Superior temporal gyrus (tissue), 1 donor: ENCODE measurements around the gene ENGASE.
"Not testable (repeated sequence)": the region's sequence is repeated elsewhere in the genome, so short reads cannot be mapped to it uniquely, and the experiment has no call there.

ENCODE experiments used
- DNase-seq: peaks from one replicate; pipeline ENCODE4 v3.0.0-alpha.2; 2016; ENCODE audit errors: extremely low spot score

ENGASE gene, protein sequence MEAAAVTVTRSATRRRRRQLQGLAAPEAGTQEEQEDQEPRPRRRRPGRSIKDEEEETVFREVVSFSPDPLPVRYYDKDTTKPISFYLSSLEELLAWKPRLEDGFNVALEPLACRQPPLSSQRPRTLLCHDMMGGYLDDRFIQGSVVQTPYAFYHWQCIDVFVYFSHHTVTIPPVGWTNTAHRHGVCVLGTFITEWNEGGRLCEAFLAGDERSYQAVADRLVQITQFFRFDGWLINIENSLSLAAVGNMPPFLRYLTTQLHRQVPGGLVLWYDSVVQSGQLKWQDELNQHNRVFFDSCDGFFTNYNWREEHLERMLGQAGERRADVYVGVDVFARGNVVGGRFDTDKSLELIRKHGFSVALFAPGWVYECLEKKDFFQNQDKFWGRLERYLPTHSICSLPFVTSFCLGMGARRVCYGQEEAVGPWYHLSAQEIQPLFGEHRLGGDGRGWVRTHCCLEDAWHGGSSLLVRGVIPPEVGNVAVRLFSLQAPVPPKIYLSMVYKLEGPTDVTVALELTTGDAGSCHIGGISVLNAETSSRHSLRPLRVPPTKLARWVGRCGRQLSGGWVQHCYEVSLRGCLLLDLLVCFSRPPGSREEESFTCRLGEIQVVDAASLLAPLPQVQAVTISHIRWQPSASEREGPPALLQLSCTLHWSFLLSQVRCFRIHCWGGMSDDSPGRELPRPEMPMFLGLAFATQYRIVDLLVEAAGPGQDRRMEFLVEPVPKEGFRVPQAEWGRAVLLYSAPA

DNA sequence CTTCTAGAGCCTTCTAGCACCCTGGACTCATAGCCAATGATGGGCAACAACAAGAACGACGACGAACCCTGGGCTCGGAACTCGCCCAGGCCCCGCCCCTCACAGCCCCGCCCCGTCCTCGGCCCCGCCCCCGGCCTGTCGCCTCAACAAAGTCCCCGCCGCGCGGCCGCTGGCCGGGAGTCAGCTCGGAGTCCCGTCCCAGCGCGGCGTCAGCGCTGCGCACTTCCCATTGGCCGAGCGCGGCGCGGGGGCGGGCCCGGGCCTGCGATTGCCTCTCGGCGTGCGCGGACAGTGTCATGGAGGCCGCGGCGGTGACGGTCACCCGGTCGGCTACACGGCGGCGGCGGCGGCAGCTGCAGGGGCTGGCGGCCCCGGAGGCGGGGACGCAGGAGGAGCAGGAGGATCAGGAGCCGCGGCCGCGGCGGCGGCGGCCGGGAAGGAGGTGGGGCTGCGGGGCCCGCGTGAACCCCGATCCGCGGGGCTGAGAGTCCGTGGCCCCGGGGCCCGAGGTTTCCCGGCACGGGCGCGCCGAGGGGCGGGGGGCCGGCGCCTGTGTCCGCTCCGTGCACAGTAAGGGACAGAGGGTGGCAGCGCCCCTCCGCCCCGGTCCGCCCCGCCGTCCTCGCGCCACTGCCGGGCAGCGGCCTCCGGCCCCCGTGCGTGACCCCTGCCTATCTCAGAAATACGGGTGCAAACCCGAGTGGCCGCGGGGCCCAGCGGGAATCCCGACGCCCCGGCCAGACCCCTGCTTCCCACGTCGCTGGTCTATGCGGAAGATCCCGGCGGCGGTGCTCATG, at the start of gene ENGASE:
ENGASE (plus strand) TSS at position 176 of the 797 bp plus-strand sequence; CDS start at position 297, 121 bp downstream.
- DNase-seq, result peak; percentile 92

GRCh38 chr17:79024901-79025737, 49.5 kb upstream of the ENGASE start:
- DNase-seq, result no peak

- DNase-seq, result no peak
Measured at GRCh38 chr17:79026376-79027273, 48.0 kb upstream of the ENGASE start.

DNA sequence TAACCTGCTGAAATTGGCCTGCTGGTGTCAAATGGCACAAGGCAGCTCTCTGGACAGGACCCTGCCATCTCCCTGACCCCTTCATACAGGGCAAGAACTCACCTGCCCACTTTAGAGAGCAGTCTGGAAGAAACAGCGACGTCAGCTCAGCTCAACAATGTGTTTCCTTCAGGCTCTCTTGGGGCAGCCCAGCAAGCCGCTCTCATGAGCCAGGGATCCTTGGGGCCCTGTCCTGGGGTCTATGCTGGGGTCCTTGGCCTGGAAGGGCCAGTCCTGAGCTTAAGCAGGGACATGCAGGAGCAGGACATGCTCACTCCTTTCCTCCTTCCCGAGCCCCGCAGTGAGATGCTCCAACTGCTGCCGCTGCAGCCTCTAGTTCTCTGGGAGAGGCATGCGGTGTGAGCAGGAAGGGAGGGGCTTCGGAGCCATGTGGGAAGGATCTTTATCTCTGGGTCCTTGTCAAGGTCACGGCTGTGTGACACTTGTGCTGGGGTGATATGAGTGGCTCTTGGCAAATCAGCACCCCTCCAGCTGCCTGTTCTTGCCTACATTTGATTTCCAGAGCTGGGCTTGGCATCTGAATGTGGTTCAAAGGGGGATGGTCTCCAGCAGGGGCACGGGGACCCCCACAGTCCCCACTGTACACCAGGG, 47.2 kb upstream of the ENGASE start:
- DNase-seq, result no peak

- no peak for DNase-seq
Measured at GRCh38 chr17:79027925-79028491, 46.6 kb upstream of the ENGASE start.

DNA sequence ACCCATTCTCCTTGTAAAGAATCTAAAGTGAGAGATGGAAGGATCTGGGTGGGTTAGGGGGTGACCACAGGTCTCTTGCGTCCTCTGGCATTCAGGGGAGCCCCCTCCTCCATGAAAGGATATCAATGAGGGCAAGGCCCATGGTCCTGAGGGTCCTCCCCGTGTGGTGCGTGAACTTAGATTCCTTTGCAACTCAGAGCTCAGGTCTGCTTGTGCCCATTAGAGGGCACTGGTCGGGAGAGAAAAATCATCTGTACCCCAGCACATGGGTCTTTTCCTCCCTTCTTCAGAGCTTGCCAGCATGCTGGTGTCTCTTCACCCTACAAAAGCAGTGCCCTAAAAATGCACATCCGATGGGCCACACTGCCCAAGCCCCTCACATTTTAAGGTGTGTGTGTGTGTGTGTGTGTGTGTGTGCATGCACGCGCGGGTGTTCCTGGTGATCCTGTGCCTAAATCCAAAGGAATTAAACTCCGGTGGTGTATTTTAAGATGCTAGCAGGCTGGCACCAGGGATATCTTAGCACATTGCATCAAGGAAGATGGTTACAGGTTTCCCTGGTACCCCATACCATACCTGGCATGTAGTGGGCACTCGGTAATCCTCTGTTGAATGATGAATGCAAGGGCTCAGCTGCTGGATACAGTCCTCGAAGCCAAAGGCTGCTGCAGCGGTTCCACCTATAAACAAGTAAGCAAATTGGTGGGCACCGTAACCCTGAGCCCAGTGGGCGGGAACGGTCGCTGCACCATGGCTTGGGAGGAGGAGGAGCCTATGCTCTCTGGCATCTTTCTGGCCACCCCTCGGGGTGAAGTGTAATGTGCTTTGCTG, 45.9 kb upstream of the ENGASE start:
- no peak for DNase-seq

DNA sequence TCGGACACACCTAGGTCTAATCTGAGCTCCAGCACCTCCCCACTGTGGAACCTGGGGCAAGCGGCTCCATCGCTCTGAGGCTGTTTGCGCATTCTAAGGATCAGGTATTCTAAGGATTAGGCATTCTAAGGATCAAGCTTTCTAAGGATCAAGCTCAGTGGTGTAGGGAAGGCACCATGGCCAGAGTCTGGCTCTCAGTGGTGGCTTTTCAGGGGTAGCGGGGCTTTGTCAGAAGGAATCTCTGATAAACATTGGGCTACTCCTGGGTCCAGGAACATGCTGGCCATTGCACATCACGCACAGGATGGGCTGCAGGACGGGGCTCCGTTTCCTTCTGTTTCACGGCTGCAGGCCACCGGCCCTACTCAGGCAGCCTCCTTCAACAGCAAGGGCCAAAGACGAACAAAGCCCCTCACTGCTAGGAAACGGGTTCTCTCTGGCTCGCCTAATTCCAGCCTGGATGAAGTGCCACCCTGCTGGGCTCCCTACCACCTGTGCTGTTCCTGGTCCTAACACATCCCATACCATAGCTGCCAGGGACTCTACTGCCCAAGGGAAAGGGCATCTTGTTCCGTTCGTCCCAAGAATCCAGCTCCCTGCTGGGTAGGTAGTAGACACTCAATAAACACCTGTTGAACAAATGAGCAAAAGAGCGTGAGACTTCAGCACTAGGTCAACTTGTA, 45.2 kb upstream of the ENGASE start:
- DNase-seq, result no peak

DNA sequence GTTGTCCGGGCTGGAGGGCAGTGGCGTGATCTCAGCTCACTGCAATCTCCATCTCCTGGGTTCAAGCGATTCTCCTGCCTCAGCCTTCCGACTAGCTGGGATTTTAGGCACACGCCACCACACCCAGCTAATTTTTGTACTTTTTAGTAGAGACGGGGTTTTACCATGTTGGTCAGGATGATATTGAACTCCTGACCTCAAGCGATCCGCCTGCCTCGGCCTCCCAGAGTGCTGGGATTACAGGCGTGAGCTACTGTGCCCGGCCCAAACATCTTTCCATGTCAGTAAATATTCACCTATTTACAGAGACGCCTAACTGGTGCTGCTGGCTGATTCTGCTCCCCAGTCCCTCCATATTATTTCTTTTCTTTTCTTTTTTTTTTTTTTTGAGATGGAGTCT, 44.0 kb upstream of the ENGASE start:
- DNase-seq, result not testable (repeated sequence)

DNA sequence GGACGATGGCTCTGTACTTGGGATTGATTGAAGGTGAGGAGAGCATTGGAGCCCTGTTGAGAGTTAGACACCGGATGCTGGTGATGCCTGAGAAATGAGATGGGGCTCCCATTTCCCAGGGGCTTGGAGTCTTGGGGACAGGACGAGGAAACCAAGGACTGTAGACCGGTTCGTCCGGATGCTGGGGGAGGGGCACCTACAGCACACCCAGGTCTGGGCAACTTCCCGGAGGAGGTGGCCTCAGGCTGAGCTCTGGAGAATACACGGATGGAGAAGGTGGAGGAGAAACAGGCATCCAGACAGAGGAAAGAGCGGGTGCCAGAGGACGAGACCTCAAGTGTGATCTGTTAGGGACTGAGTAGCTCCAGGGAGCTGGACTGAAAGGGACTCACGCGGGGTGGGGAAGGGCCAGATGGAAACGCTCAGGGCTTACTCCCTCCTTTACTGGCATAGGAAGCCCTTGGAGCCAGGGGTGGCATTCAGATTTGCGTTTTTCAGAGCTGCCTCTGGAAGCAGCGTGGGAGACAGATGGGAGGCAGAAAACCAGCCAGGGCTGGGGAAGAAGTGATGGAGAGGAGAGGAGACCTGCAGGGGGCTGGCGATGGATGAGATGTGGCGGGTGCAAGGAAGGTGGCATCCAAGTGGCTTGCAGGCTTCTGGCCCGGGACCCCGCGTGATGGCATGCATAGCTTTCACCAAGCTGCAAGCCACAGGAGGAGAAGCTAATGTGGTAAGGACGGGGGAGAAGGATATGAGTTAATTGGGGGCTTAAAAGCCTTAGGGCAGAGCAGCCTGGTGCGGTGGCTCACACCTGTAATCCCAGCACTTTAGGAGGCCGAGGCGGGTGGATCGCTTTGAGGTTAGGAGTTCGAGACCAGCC, 42.4 kb upstream of the ENGASE start:
- no peak for DNase-seq

- DNase-seq, result no peak
Measured at GRCh38 chr17:79033046-79033616, 41.5 kb upstream of the ENGASE start.

- DNase-seq, result peak; percentile 70
Measured at GRCh38 chr17:79033741-79034501, 40.7 kb upstream of the ENGASE start.

DNA sequence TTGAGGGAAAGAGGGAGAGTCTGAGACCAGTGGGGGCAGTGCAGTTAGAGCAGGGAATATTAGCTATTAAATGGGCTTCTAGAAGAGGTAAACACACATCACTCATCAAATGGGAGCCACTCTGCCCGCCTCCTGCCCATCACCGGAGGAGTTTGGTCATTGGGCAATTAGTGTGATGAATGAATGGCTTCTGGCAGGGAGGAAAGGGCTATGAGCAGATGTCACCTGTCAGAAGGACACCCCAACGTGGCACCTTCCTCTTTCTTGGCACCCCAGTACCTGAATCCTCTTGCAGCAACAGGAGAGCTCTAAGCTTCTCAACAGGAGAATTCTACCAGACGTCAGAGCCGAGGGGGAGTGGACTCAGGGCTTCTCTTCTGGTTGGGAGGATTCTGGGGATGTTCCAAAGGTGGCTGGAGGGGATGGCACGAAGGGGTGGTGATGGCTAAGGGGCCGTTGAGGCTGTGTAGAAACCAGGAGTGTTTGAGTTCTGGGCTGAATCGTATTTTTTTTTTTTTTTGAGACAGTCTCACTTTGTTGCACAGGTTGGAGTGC, 39.6 kb upstream of the ENGASE start:
- no peak for DNase-seq

- DNase-seq, result no peak
Measured at GRCh38 chr17:79035686-79036085, 38.9 kb upstream of the ENGASE start.

DNA sequence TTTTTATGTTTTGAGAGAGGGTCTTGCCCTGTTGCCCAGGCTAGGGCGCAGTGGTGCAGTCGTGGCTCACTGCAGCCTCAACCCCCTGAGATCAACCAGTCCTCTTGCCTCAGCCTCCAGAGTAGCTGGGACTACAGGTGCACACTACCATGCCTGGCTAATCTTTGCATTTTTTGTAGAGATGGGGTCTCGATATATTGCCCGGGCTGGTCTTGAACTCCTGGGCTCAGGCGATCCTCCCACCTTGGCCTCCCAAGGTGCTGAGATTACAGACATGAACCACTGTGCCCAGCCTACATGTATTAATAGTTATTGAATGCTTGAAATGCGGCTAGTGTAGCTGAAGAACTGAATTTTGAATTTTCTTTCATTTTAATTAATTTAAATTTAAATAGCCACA, 38.4 kb upstream of the ENGASE start:
- DNase-seq, result no peak

DNA sequence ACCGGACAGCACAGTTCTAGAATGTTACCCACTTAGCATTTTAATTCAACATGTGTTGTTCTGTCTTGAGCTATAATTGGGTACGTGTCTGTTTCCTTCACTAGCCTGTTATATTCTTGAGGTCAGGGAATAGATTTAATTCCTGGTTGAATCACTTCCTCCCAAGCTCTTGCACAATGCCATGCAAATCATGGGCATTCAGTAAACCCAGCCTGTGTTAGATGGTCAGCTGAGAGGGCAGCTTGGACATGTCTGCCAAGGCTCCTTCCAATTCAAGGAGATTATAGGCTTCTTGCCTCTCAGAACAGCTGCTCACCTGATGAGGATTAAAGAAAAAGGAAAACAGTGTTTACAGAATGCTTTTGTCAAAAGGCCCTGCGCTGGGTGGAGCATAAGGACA, 38.0 kb upstream of the ENGASE start:
- no peak for DNase-seq
